Upper lobe of right lung (tissue), 1 donor: ENCODE measurements around the gene ENPP6. TPM values are rescaled to one million over a fixed set of nuclear protein-coding genes. Genes with fewer than 3 reads are reported as not detected.

Source experiments
- ATAC-seq: fragments of 200-7000 bp; cut with Tn5 transposase; one replicate; pipeline ENCODE4 v1.9.1; 2020; ENCODE audit warnings: mild to moderate bottlenecking, moderate library complexity
- DNase-seq: peaks from one replicate; pipeline ENCODE4 v3.0.0-alpha.2; 2020
- H3K27ac ChIP-seq: fragments of 200-600 bp; one replicate; pipeline ENCODE4 v1.8.0; 2022
- H3K27me3 ChIP-seq: fragments of 200-600 bp; one replicate; pipeline ENCODE4 v1.8.0; 2022; ENCODE audit warnings: mild to moderate bottlenecking
- H3K36me3 ChIP-seq: fragments of 200-600 bp; one replicate; pipeline ENCODE4 v1.8.0; 2022
- H3K4me1 ChIP-seq: fragments of 200-600 bp; one replicate; pipeline ENCODE4 v1.8.0; 2022
- H3K4me3 ChIP-seq: fragments of 200-600 bp; one replicate; pipeline ENCODE4 v1.8.0; 2022; ENCODE audit warnings: mild to moderate bottlenecking
- H3K9me3 ChIP-seq: fragments of 200-600 bp; one replicate; pipeline ENCODE4 v1.8.0; 2022
- CTCF ChIP-seq: fragments of 200-600 bp; IDR thresholded peaks from one replicate; pipeline ENCODE4 v1.8.0; 2022; ENCODE audit warnings: antibody characterized with exemption
- intact Hi-C: fragments of 100-400 bp; cut with DNase I; formaldehyde crosslinking; loops from one replicate; pipeline ENCODE4 v1.11.0; 2022
- total RNA-seq: library from RNA; stranded (reverse); fragmentation: NEBNext Ultra II Directional; extraction: Animal tissue kit (Norgen Biotek cat#: 25700); gene quantifications from one replicate; pipeline ENCODE4 v1.2.1, GENCODE V29; 2021
- donor health status: DM: no; HTN: yes; CAD: no; lungs with severe emphysema.

ENPP6 gene
- total RNA-seq, 1 donor from 2014 or later = 0.12 TPM

GRCh38 chr4:184094532-184095159 lies 123.0 kb downstream of the ENPP6 start:
- no peak for TF ChIP-seq CTCF
- Histone ChIP-seq H3K27me3 (no peaks in the 10 kb centered on the region), H3K9me3 (no peaks in the 10 kb centered on the region), H3K4me3 (no peak overlapping the region), H3K4me1 (peaks cover 5% of the 10 kb centered on the region), H3K36me3 (no peaks in the 10 kb centered on the region), H3K27ac (no peak overlapping the region)
- intact Hi-C loops = no loop called here
- DNase-seq (no peak), ATAC-seq (no peak)

- no peaks in the 10 kb centered on the region for H3K4me1 ChIP-seq
- intact Hi-C loops = no loop called here
- H3K9me3 ChIP-seq = no peaks in the 10 kb centered on the region
- no peak overlapping the region for H3K4me3 ChIP-seq
- H3K36me3 ChIP-seq = no peaks in the 10 kb centered on the region
- no peak for ATAC-seq
- no peak overlapping the region for H3K27ac ChIP-seq
- TF ChIP-seq CTCF = no peak
- H3K27me3 ChIP-seq = no peaks in the 10 kb centered on the region
- no peak for DNase-seq
Observed at GRCh38 chr4:184091986-184092385, 125.7 kb downstream of the ENPP6 start.

GRCh38 chr4:184090571-184090970 lies 127.1 kb downstream of the ENPP6 start:
- ATAC-seq (no peak), DNase-seq (no peak)
- no peaks in the 10 kb centered on the region for H3K4me1 ChIP-seq
- no peak overlapping the region for H3K4me3 ChIP-seq
- intact Hi-C loops = no loop called here
- no peaks in the 10 kb centered on the region for H3K9me3 ChIP-seq
- H3K27me3 ChIP-seq = no peaks in the 10 kb centered on the region
- no peaks in the 10 kb centered on the region for H3K36me3 ChIP-seq
- no peak overlapping the region for H3K27ac ChIP-seq
- TF ChIP-seq CTCF = no peak

GRCh38 chr4:184080674-184081073 lies 137.0 kb downstream of the ENPP6 start:
- ATAC-seq (no peak), DNase-seq (no peak)
- H3K4me1 ChIP-seq = no peaks in the 10 kb centered on the region
- no peak overlapping the region for H3K27ac ChIP-seq
- intact Hi-C loops = no loop called here
- no peak for TF ChIP-seq CTCF
- H3K36me3 ChIP-seq = no peaks in the 10 kb centered on the region
- H3K27me3 ChIP-seq = no peaks in the 10 kb centered on the region
- H3K9me3 ChIP-seq = no peaks in the 10 kb centered on the region
- no peak overlapping the region for H3K4me3 ChIP-seq

GRCh38 chr4:184074677-184075388 lies 142.8 kb downstream of the ENPP6 start:
- no peak for DNase-seq
- no peaks in the 10 kb centered on the region for H3K4me1 ChIP-seq
- H3K36me3 ChIP-seq = no peaks in the 10 kb centered on the region
- H3K4me3 ChIP-seq = no peak overlapping the region
- intact Hi-C loops = no loop called here
- H3K9me3 ChIP-seq = no peaks in the 10 kb centered on the region
- no peak for ATAC-seq
- no peaks in the 10 kb centered on the region for H3K27me3 ChIP-seq
- TF ChIP-seq CTCF = no peak
- no peak overlapping the region for H3K27ac ChIP-seq
